Ascending aorta (tissue), 2 donors: ENCODE results near the gene HMCN1. TPM values are rescaled to one million over a fixed set of nuclear protein-coding genes. Genes with fewer than 3 reads are reported as not detected.

Experiments
- DNase-seq, 2 donors: peaks; one replicate each; pipeline ENCODE4 v3.0.0-alpha.2; 2019; ENCODE audit warnings: low spot score in 2 of 2
- H3K27ac ChIP-seq, 2 donors: fragments of 200-600 bp; sonication (generic); one replicate each; pipeline ENCODE4 v1.5.1; 2016 to 2017; ENCODE audit warnings: mild to moderate bottlenecking in 1 of 2
- H3K27me3 ChIP-seq: fragments of 200-600 bp; sonication (generic); one replicate; pipeline ENCODE4 v1.5.1; 2017
- H3K36me3 ChIP-seq, 2 donors: fragments of 200-600 bp; sonication (generic); one replicate each; pipeline ENCODE4 v1.5.1; 2016
- H3K4me1 ChIP-seq, 2 donors: fragments of 200-600 bp; sonication (generic); one replicate each; pipeline ENCODE4 v1.5.1; 2016 to 2017; ENCODE audit warnings: mild to moderate bottlenecking in 1 of 2
- H3K4me3 ChIP-seq, 2 donors: fragments of 200-600 bp; sonication (generic); one replicate each; pipeline ENCODE4 v1.5.1; 2016 to 2017; ENCODE audit warnings: mild to moderate bottlenecking in 1 of 2
- H3K9me3 ChIP-seq, 2 donors: fragments of 200-600 bp; sonication (generic); one replicate each; pipeline ENCODE4 v1.5.1; 2016
- CTCF ChIP-seq, 3 experiments: fragments of 200-600 bp in 2 of 3; fragments of 450-650 bp in 1 of 3; sonication (generic) in 2 of 3; IDR thresholded peaks; one replicate each; pipeline ENCODE4 v1.5.1; 2016 to 2019; ENCODE audit warnings: antibody characterized with exemption in 3 of 3, mild to moderate bottlenecking in 1 of 3, moderate library complexity in 1 of 3
- intact Hi-C: fragments of 100-400 bp; cut with DNase I; formaldehyde crosslinking; loops from one replicate; pipeline ENCODE4 v1.15.1; 2023
- total RNA-seq: library from RNA; depleted of rRNA; stranded (reverse); fragments of >200 nt; gene quantifications from one replicate; pipeline ENCODE4 v1.1.0, GENCODE V29; 2016

Gene HMCN1
- total RNA-seq, 1 donor from 2014 or later, result 61.7 TPM

- no peaks in the 10 kb centered on the region for H3K36me3 ChIP-seq
- intact Hi-C loops, result no loop called here
- H3K27me3 ChIP-seq, result no peaks in the 10 kb centered on the region
- no peak for TF ChIP-seq CTCF (IDR thresholded peaks at IDR 0.05)
- H3K27ac ChIP-seq, result peak overlapping the region in 1 of 2 donors; percentile 49
- no peak overlapping the region for H3K4me3 ChIP-seq
- H3K4me1 ChIP-seq, result peaks cover 6 to 21% of the 10 kb centered on the region in 2 donors
- DNase-seq, result no peak
- no peaks in the 10 kb centered on the region for H3K9me3 ChIP-seq
Observed at GRCh38 chr1:185957441-185958363, 223.5 kb downstream of the HMCN1 start.

- TF ChIP-seq CTCF (IDR thresholded peaks at IDR 0.05), result no peak
- peaks cover 15 to 32% of the 10 kb centered on the region in 2 donors for H3K4me1 ChIP-seq
- no peaks in the 10 kb centered on the region for H3K36me3 ChIP-seq
- H3K27ac ChIP-seq, result peak overlapping the region in 1 of 2 donors; percentile 28
- no peak overlapping the region for H3K4me3 ChIP-seq
- intact Hi-C loops, result no loop called here
- H3K27me3 ChIP-seq, result no peaks in the 10 kb centered on the region
- H3K9me3 ChIP-seq, result no peaks in the 10 kb centered on the region
- peak in 1 of 2 donors; percentile 62 for DNase-seq
Observed at GRCh38 chr1:185960422-185961321, 226.5 kb downstream of the HMCN1 start.

GRCh38 chr1:185961664-185962063, 227.5 kb downstream of the HMCN1 start:
- peak overlapping the region; percentile 2 to 49 for H3K27ac ChIP-seq
- no peak for TF ChIP-seq CTCF (IDR thresholded peaks at IDR 0.05)
- H3K9me3 ChIP-seq, result no peaks in the 10 kb centered on the region
- intact Hi-C loops, result no loop called here
- no peaks in the 10 kb centered on the region for H3K36me3 ChIP-seq
- no peak for DNase-seq
- no peak overlapping the region for H3K4me3 ChIP-seq
- H3K4me1 ChIP-seq, result peaks cover 13 to 38% of the 10 kb centered on the region in 2 donors
- H3K27me3 ChIP-seq, result no peaks in the 10 kb centered on the region

- Histone ChIP-seq H3K4me3 (peak overlapping the region in 1 of 2 donors; percentile 2), H3K4me1 (peaks cover 9 to 29% of the 10 kb centered on the region in 2 donors), H3K27me3 (no peaks in the 10 kb centered on the region), H3K36me3 (no peaks in the 10 kb centered on the region), H3K27ac (peak overlapping the region; percentile 72 to 79), H3K9me3 (no peaks in the 10 kb centered on the region)
- intact Hi-C loops, result no loop called here
- no peak for TF ChIP-seq CTCF (IDR thresholded peaks at IDR 0.05)
- no peak for DNase-seq
Observed at GRCh38 chr1:185964946-185965345, 230.8 kb downstream of the HMCN1 start.

GRCh38 chr1:185965870-185966269, 231.7 kb downstream of the HMCN1 start:
- Histone ChIP-seq H3K36me3 (no peaks in the 10 kb centered on the region), H3K4me3 (peak overlapping the region in 1 of 2 donors; percentile 18), H3K27me3 (no peaks in the 10 kb centered on the region), H3K27ac (peak overlapping the region; percentile 72 to 79), H3K9me3 (no peaks in the 10 kb centered on the region), H3K4me1 (peaks cover 9 to 21% of the 10 kb centered on the region in 2 donors)
- intact Hi-C loops, result no loop called here
- no peak for TF ChIP-seq CTCF (IDR thresholded peaks at IDR 0.05)
- no peak for DNase-seq
